ENCODE data around the gene PIAS1. TPM values are rescaled to one million over a fixed set of nuclear protein-coding genes. Genes with fewer than 3 reads are reported as not detected.

The PIAS1 gene
- total and polyA plus RNA-seq, 2 donors (not counting 3 experiments of a cell fraction or from before 2014, with no cell fraction given) = 23.7 to 24.2 TPM

- no peak for TF ChIP-seq POLR2A (IDR thresholded peaks at IDR 0.05; ENCODE audit: low read depth, low read length)
- H3K4me2 ChIP-seq (ENCODE audit: insufficient read depth, low read length) = no peak overlapping the region
- H3K27ac ChIP-seq (ENCODE audit: insufficient read depth, low read depth, low read length) = no peak overlapping the region
- no peaks in the 10 kb centered on the region for H3K27me3 ChIP-seq (ENCODE audit: control insufficient read depth in 2 of 2, insufficient read depth in 2 of 2, low read length in 2 of 2)
- H3K9me3 ChIP-seq (replicated peaks; ENCODE audit: control insufficient read depth, insufficient read depth, low read length) = no peaks in the 10 kb centered on the region
- no peak overlapping the region for H3K9ac ChIP-seq (replicated peaks; ENCODE audit: extremely low read depth, insufficient read depth, low read length)
- no peaks in the 10 kb centered on the region for H3K9me1 ChIP-seq (replicated peaks; ENCODE audit: control insufficient read depth, extremely low read depth, insufficient read depth, low read length)
- peaks cover 77% of the 10 kb centered on the region for H3K79me2 ChIP-seq (ENCODE audit: control insufficient read depth, insufficient read depth, low read length)
- ChIA-PET POLR2A (no interaction called here), CTCF (interaction anchor here (0.7 to 1.8 kb wide), 3 partner anchors 11 to 70 kb away, joined by 3 to 5 read pairs (median 4); no protein-coding TSS in a partner anchor)
- H3K36me3 ChIP-seq (ENCODE audit: control insufficient read depth in 2 of 2, extremely low read depth in 1 of 2, insufficient read depth in 2 of 2, low read length in 2 of 2) = no peaks in the 10 kb centered on the region
- H3K4me3 ChIP-seq (replicated peaks in 1 of 3; ENCODE audit: insufficient read depth in 1 of 3, low read depth in 1 of 3, low read length in 3 of 3) = no peak overlapping the region
- BruUV-seq (replicated peaks) = no TSS peak
- DNase-seq (ENCODE audit: low read depth, low spot score) = no peak
- peaks cover 2% of the 10 kb centered on the region for H3K4me1 ChIP-seq (ENCODE audit: control insufficient read depth, extremely low read depth, insufficient read depth, low read length)
- peaks cover 17% of the 10 kb centered on the region for H4K20me1 ChIP-seq (replicated peaks; ENCODE audit: control insufficient read depth, extremely low read depth, insufficient read depth, low read length)
- dilution Hi-C loops (cut with MboI; ENCODE audit: extremely low pct_ligation_motif_present, low sequenced_read_pairs) (no loop called here), intact Hi-C loops (cut with micrococcal nuclease) (no loop called here)
- H2AFZ ChIP-seq (ENCODE audit: low read depth, low read length) = no peak overlapping the region
- FAIRE-seq = no peak
These were observed 30.9 kb downstream of the PIAS1 start for GRCh38 chr15:68085052-68085451.

DNA sequence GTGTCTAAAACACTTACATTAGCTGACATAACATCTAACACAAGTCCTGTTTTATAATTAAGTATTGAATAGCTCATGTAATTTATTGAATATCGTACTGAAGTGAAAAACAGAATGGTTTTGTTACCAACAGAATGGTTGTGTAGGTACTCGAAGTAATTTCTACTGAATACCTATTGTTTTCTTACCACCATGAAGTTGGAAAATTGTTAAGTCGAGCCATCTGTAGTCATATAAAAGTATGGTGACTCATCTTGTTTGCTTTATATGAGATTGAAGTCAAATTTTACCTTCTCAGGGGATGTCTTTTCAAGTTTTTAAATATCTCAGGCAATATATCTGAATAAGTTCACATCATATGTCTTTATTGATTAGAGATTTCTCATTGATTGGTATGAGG is 37.6 kb downstream of the PIAS1 start:
- DNase-seq (ENCODE audit: low read depth, low spot score) = no peak
- intact Hi-C loops (cut with micrococcal nuclease) = no loop called here
- BruUV-seq (replicated peaks) = no TSS peak
- no peaks in the 10 kb centered on the region for H3K9me3 ChIP-seq (replicated peaks; ENCODE audit: control insufficient read depth, insufficient read depth, low read length)
- no peak overlapping the region for H2AFZ ChIP-seq (ENCODE audit: low read depth, low read length)
- H3K36me3 ChIP-seq (ENCODE audit: control insufficient read depth in 2 of 2, extremely low read depth in 1 of 2, insufficient read depth in 2 of 2, low read length in 2 of 2) = no peaks in the 10 kb centered on the region
- no peaks in the 10 kb centered on the region for H3K9me1 ChIP-seq (replicated peaks; ENCODE audit: control insufficient read depth, extremely low read depth, insufficient read depth, low read length)
- H4K20me1 ChIP-seq (replicated peaks; ENCODE audit: control insufficient read depth, extremely low read depth, insufficient read depth, low read length) = peaks cover 4% of the 10 kb centered on the region
- no peak for FAIRE-seq
- no peak overlapping the region for H3K4me2 ChIP-seq (ENCODE audit: insufficient read depth, low read length)
- H3K27me3 ChIP-seq (ENCODE audit: control insufficient read depth in 2 of 2, insufficient read depth in 2 of 2, low read length in 2 of 2) = no peaks in the 10 kb centered on the region
- no peak overlapping the region for H3K9ac ChIP-seq (replicated peaks; ENCODE audit: extremely low read depth, insufficient read depth, low read length)
- ChIA-PET POLR2A (no interaction called here), CTCF (interaction anchor here (1.4 to 1.6 kb wide), 2 partner anchors 10 to 14 kb away, joined by 3 to 5 read pairs; no protein-coding TSS in a partner anchor)
- no peak overlapping the region for H3K27ac ChIP-seq (ENCODE audit: insufficient read depth, low read depth, low read length)
- H3K4me3 ChIP-seq (replicated peaks in 1 of 3; ENCODE audit: insufficient read depth in 1 of 3, low read depth in 1 of 3, low read length in 3 of 3) = no peak overlapping the region
- TF ChIP-seq JUN (IDR thresholded peaks at IDR 0.05; ENCODE audit: borderline replicate concordance, insufficient read depth, insufficient read length, low read depth) = no peak
- peak; percentile 18 for TF ChIP-seq FOS (IDR thresholded peaks at IDR 0.05; ENCODE audit: borderline replicate concordance, insufficient read depth, low read length)
- peaks cover 58% of the 10 kb centered on the region for H3K79me2 ChIP-seq (ENCODE audit: control insufficient read depth, insufficient read depth, low read length)
- no peaks in the 10 kb centered on the region for H3K4me1 ChIP-seq (ENCODE audit: control insufficient read depth, extremely low read depth, insufficient read depth, low read length)
- dilution Hi-C loops (cut with MboI; ENCODE audit: extremely low pct_ligation_motif_present, low sequenced_read_pairs) = no loop called here

Measured in endothelial cell of umbilical vein (primary cell).